ENCODE results near the gene ZBTB7C.

DNA sequence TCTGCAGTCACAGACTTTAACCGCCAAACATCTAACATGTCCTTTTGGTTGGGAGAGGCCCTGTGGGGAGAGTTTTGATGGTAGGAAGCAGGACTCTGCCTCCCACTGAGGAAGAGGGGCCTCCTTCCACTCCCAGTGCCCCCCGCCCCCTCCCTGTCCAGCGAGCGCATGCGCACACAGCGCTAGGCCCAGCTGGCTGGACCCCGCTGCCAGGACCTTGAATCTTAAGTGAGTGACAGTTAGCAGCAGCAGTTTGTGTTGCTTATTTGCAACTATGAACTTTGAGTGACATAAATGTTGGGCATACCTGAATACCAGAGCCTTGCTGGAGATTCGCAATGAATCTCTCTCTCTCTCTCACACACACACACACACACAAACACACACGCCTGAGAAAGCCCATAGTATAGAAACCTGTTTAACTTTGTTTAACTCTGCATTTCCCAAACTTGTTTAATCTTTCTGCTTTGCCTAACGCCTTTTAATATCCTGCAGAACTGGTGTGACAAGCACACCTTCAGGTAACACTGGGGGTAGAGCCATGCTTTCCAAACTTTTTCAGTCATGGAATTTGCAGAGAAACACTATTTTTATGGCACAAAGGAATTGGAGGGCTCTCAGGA is 344.1 kb downstream of the ZBTB7C start:
- TF ChIP-seq TAF1 (IDR thresholded peaks at IDR 0.05; ENCODE audit: borderline replicate concordance, insufficient read depth, low read length) = no peak
- no peak for TF ChIP-seq POLR2AphosphoS5 (IDR thresholded peaks at IDR 0.05; ENCODE audit: low read depth, low read length)
- TF ChIP-seq FOXP2 (optimal IDR thresholded peaks at IDR 0.05; ENCODE audit: borderline replicate concordance, extremely low read depth, extremely low read length, insufficient read depth) = no peak
